HepG2 (cell line): ENCODE results near the gene DZANK1. TPM values are rescaled to one million over a fixed set of nuclear protein-coding genes. Genes with fewer than 3 reads are reported as not detected.
"Not testable (repeated sequence)": the region's sequence is repeated elsewhere in the genome, so short reads cannot be mapped to it uniquely, and the experiment has no call there.

Source experiments
- ATAC-seq: fragments of 200-7000 bp; cut with Tn5 transposase; 3 replicates; pipeline ENCODE4 v1.9.1; 2020; ENCODE audit warnings: mild to moderate bottlenecking, moderate library complexity
- BruUV-seq: library from RNA; stranded (reverse); fragments of 400-500 nt; replicated peaks from 2 replicates; lab custom pipeline; 2021; lab: Mats Ljungman, UMichigan
- CTCF ChIA-PET: fragments of 300-600 bp; formaldehyde crosslinking; extraction: SDS; loops from one replicate; lab custom pipeline; 2021; ENCODE audit warnings: low total read pairs, inconsistent platforms, low intra/inter-chr PET ratio; lab: Yijun Ruan, JAX
- POLR2A ChIA-PET: fragments of 350-600 bp; sonication (Branson Sonifier 250); formaldehyde crosslinking; loops from one replicate; lab custom pipeline; 2020; ENCODE audit warnings: antibody characterized with exemption, inconsistent platforms; lab: Yijun Ruan, JAX
- DNase-seq: peaks from one replicate; pipeline ENCODE4 v3.0.0-alpha.2; 2015; ENCODE audit warnings: low spot score
- FAIRE-seq: peaks from 3 replicates; lab custom pipeline; 2011; peaks lifted over from hg19 to GRCh38; lab: Jason Lieb, UNC
- H2AFZ ChIP-seq: one replicate; pipeline ENCODE4 v1.6.1; 2011; ENCODE audit warnings: low read length, inconsistent platforms
- H3K27ac ChIP-seq: fragments of 300-600 bp; 3 replicates; pipeline ENCODE4 v1.8.0; 2011; ENCODE audit warnings: mixed run types, mild to moderate bottlenecking, mixed read lengths, low read length, inconsistent platforms; ENCODE audit not compliant: insufficient read depth; ENCODE audit errors: extremely low read length
- H3K27me3 ChIP-seq, 2 experiments: fragments of 200-600 bp in 1 of 2; 2 replicates in 1 of 2; 3 replicates in 1 of 2; pipeline versions ENCODE4 v1.6.0 to v1.8.0; 2011; ENCODE audit warnings: low read length in 2 of 2, mild to moderate bottlenecking in 2 of 2, moderate library complexity in 2 of 2, inconsistent platforms in 1 of 2; ENCODE audit not compliant: insufficient read depth in 2 of 2, control insufficient read depth in 1 of 2
- H3K36me3 ChIP-seq, 2 experiments: fragments of 200-600 bp in 1 of 2; replicated peaks in 1 of 2; 2 replicates in 1 of 2; 3 replicates in 1 of 2; pipeline versions ENCODE4 v1.5.1 to v1.8.0; 2011; ENCODE audit warnings: low read length in 2 of 2, inconsistent platforms in 1 of 2; ENCODE audit not compliant: insufficient read depth in 2 of 2, control insufficient read depth in 1 of 2
- H3K4me1 ChIP-seq: 2 replicates; pipeline ENCODE4 v1.5.1; 2012; ENCODE audit warnings: low read length, inconsistent platforms; ENCODE audit not compliant: insufficient read depth
- H3K4me2 ChIP-seq: 2 replicates; pipeline ENCODE4 v1.6.0; 2011; ENCODE audit warnings: low read depth, low read length, inconsistent platforms
- H3K4me3 ChIP-seq, 3 experiments: fragments of 200-600 bp in 1 of 3; sonication (generic), shearing (Covaris generic) in 1 of 3; replicated peaks in 1 of 3; 2 replicates each; pipeline ENCODE4 v1.5.1; 2011 to 2016; ENCODE audit warnings: low read length in 3 of 3, inconsistent platforms in 2 of 3, low read depth in 2 of 3, mild to moderate bottlenecking in 2 of 3, control low read depth in 1 of 3, mixed read lengths in 1 of 3; ENCODE audit not compliant: insufficient read depth in 1 of 3
- H3K79me2 ChIP-seq: one replicate; pipeline ENCODE4 v1.6.1; 2011; ENCODE audit warnings: low read length, inconsistent platforms; ENCODE audit not compliant: insufficient read depth
- H3K9ac ChIP-seq: 2 replicates; pipeline ENCODE4 v1.6.0; 2011; ENCODE audit warnings: mild to moderate bottlenecking, low read depth, low read length, inconsistent platforms; ENCODE audit not compliant: insufficient read depth
- H3K9me3 ChIP-seq: 2 replicates; pipeline ENCODE4 v1.5.1; 2012; ENCODE audit warnings: mild to moderate bottlenecking, low read length
- H4K20me1 ChIP-seq: 2 replicates; pipeline ENCODE4 v1.6.0; 2011; ENCODE audit warnings: inconsistent platforms, mild to moderate bottlenecking, low read length, moderate library complexity; ENCODE audit not compliant: insufficient read depth
- SCMH1 ChIP-seq: sonication (generic); formaldehyde crosslinking; IDR thresholded peaks from 2 replicates; pipeline ENCODE4 v1.9.0; 2021; ENCODE audit warnings: missing genetic modification reagents, mild to moderate bottlenecking, borderline replicate concordance
- ZNF770 ChIP-seq: sonication (generic); formaldehyde crosslinking; IDR thresholded peaks from 2 replicates; pipeline ENCODE4 v1.5.0; 2020; ENCODE audit warnings: mild to moderate bottlenecking, missing genetic modification reagents
- ZNF879 ChIP-seq: sonication (generic); formaldehyde crosslinking; IDR thresholded peaks from 2 replicates; pipeline ENCODE4 v1.8.1; 2023; ENCODE audit warnings: missing genetic modification reagents
- WGBS: methylation state at CpG from one replicate; pipeline ENCODE4 v1.1.6; 2017; ENCODE audit warnings: low lambda C conversion rate; 5-methylcytosine and 5-hydroxymethylcytosine counted together
- in situ Hi-C: cut with HindIII; loops from 2 replicates; pipeline ENCODE4 v1.10.0; 2017; ENCODE audit warnings: low pct_unique_long_range_greater_than_20kb; ENCODE audit not compliant: extremely low pct_ligation_motif_present
- intact Hi-C: fragments of 100-400 bp; cut with micrococcal nuclease; formaldehyde crosslinking; loops from one replicate; pipeline ENCODE4 v1.10.0; 2022; ENCODE audit not compliant: unreplicated experiment
- microRNA counts: library from miRNA; unstranded; fragments of <30 nt; microRNA quantifications from one replicate; lab custom pipeline; 2015
- microRNA-seq: library from miRNA; unstranded; fragments of <30 nt; microRNA quantifications from one replicate; pipeline ENCODE4, GENCODE V29; 2020
- polyA plus RNA-seq, 8 experiments: library from polyadenylated mRNA; depleted of rRNA in 3 of 8; stranded (reverse) in 7 of 8; unstranded in 1 of 8; fragments of >200 nt; fragmentation: Illumina TruSeq in 4 of 8; extraction: Trizol in 4 of 8; gene quantifications; 2 replicates each; pipeline versions ENCODE4 v1.2.1 to v1.2.3, GENCODE V29; 2011 to 2016; ENCODE audit warnings: low read depth in 4 of 8, missing spikeins in 1 of 8, mixed read lengths in 1 of 8; ENCODE audit not compliant: insufficient read depth in 1 of 8
- small RNA-seq, 3 experiments: library from RNA; depleted of rRNA; stranded (forward); fragments of <200 nt; gene quantifications; one replicate each; pipeline ENCODE3, GENCODE V24; 2012; ENCODE audit warnings: low read depth in 2 of 3, low replicate concordance in 1 of 3; ENCODE audit not compliant: insufficient read length in 3 of 3, insufficient read depth in 2 of 3
- total RNA-seq, 5 experiments: library from RNA; depleted of rRNA; stranded (reverse); fragments of >200 nt; fragmentation: Illumina TruSeq; extraction: Trizol; gene quantifications; 2 replicates each; pipeline ENCODE4 v1.2.3, GENCODE V29; 2016; ENCODE audit warnings: low read depth in 1 of 5
- TF ChIP-seq, protein P1 (sequence below): sonication (generic); formaldehyde crosslinking; IDR thresholded peaks from 2 replicates; pipeline ENCODE4 v1.8.0; 2022; ENCODE audit warnings: low read depth, missing genetic modification reagents

DZANK1 gene
- total and polyA plus RNA-seq, 2 of the 13 experiments (the other 11 are each of a cell fraction or from before 2014, with no cell fraction given): 1.6 to 3.2 TPM

GRCh38 chr20:18359854-18360253, 107.0 kb downstream of the DZANK1 start:
- Histone ChIP-seq H3K9me3 (no peaks in the 10 kb centered on the region), H3K27me3 (no peaks in the 10 kb centered on the region; a peak in 1 of 5 replicates), H2AFZ (no peak overlapping the region), H3K9ac (no peak overlapping the region), H3K4me1 (no peaks in the 10 kb centered on the region), H4K20me1 (no peaks in the 10 kb centered on the region), H3K79me2 (no peaks in the 10 kb centered on the region), H3K27ac (no peak overlapping the region), H3K36me3 (no peaks in the 10 kb centered on the region), H3K4me2 (no peak overlapping the region), H3K4me3 (no peak overlapping the region)
- TF ChIP-seq SCMH1 (CRISPR knock-in tag) (no peak), ZNF879 (CRISPR knock-in tag) (no peak), ZNF770 (CRISPR knock-in tag) (no peak)
- TF ChIP-seq, protein P1, sequence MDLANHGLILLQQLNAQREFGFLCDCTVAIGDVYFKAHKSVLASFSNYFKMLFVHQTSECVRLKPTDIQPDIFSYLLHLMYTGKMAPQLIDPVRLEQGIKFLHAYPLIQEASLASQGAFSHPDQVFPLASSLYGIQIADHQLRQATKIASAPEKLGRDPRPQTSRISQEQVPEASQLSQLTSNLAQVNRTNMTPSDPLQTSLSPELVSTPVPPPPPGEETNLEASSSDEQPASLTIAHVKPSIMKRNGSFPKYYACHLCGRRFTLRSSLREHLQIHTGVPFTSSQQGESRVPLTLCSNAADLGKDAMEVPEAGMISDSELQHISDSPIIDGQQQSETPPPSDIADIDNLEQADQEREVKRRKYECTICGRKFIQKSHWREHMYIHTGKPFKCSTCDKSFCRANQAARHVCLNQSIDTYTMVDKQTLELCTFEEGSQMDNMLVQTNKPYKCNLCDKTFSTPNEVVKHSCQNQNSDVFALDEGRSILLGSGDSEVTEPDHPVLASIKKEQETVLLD: no peak
- ATAC-seq: peak; percentile 72; the same call in 2 of the 3 replicates
- POLR2A ChIA-PET: no interaction called here
- intact Hi-C loops: no loop called here
- WGBS: 80% methylated on average over 1 of the region's 1 CpG
- BruUV-seq: no TSS peak
- in situ Hi-C loops: no loop called here
- no peak for DNase-seq
- no peak for FAIRE-seq
- CTCF ChIA-PET: no interaction called here

DNA sequence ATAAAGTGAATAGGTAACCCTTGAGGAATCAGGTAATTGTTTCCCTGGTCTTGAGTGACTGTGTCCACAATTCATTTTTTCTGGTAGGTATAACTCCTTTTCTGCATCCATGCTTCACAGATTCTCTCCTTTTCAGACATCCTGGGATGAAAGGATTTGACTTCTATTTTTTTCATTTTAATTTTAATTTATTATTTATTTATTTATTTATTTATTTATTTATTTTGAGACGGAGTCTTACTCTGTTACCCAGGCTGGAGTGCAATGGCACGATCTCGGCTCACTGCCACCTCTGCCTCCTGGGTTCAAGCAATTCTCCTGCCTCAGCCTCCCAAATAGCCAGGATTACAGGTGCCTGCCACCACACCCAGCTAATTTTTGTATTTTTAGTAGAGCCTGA, 117.1 kb downstream of the DZANK1 start:
- H3K27me3 ChIP-seq: peaks cover 2 to 11% of the 10 kb centered on the region in 2 experiments; a peak in 2 of 5 replicates
- DNase-seq, H3K4me1 ChIP-seq, POLR2A ChIA-PET, in situ Hi-C loops, H3K79me2 ChIP-seq, BruUV-seq, CTCF ChIA-PET, H4K20me1 ChIP-seq, FAIRE-seq, H3K4me3 ChIP-seq, H3K9ac ChIP-seq, ATAC-seq, H3K9me3 ChIP-seq, H3K4me2 ChIP-seq, H2AFZ ChIP-seq, H3K27ac ChIP-seq, intact Hi-C loops, H3K36me3 ChIP-seq: not testable (repeated sequence)
- WGBS: 20% methylated on average over 3 of the region's 3 CpGs

MicroRNAs within 50 kb of the gene (microRNA counts, 767-probe panel; counts per million panel counts)
- not detected for microRNA hsa-miR-3192 (lab: Ali Mortazavi, UCI)

Small RNA genes lying within 50 kb of the gene (microRNA-seq; reads per million reads assigned to microRNA genes)
- gene MIR3192: 1.7 reads per million, percentile 3 among the genes with 10 or more reads in this experiment

Small RNA genes lying within 50 kb of the gene (small RNA-seq; reads per million reads assigned to genes)
- gene MIR3192: 0 reads per million in 3 experiments
- gene RNA5SP476: 0 reads per million in 3 experiments

Other genes with a start within 250 kb of the DZANK1 start
- 25.9 and 26.7 TPM in 2 replicates for gene ZNF133, start 178.5 kb downstream of the DZANK1 start, total RNA-seq (2016; rRNA removed; fragmentation: Illumina TruSeq; extraction: Trizol)
- 23.5 and 27.2 TPM in 2 replicates for gene ZNF133, start 178.5 kb downstream of the DZANK1 start, polyA plus RNA-seq (2011; rRNA removed)
- gene POLR3F, start 360 bp upstream of the DZANK1 start, total RNA-seq (2016; rRNA removed; fragmentation: Illumina TruSeq; extraction: Trizol): 25.5 and 31.2 TPM in 2 replicates
- 11.7 and 12.8 TPM in 2 replicates for gene POLR3F, start 360 bp upstream of the DZANK1 start, polyA plus RNA-seq (2011; rRNA removed)
- gene RBBP9, start 30.2 kb upstream of the DZANK1 start, total RNA-seq (2016; rRNA removed; fragmentation: Illumina TruSeq; extraction: Trizol): 56.3 and 99.5 TPM in 2 replicates
- 25.1 and 28.0 TPM in 2 replicates for gene RBBP9, start 30.2 kb upstream of the DZANK1 start, polyA plus RNA-seq (2011; rRNA removed)
- 120 and 178 TPM in 2 replicates for gene SEC23B, start 40.9 kb upstream of the DZANK1 start, total RNA-seq (2016; rRNA removed; fragmentation: Illumina TruSeq; extraction: Trizol)
- gene SEC23B, start 40.9 kb upstream of the DZANK1 start, polyA plus RNA-seq (2011; rRNA removed): 105 and 114 TPM in 2 replicates
- gene SMIM26, start 100.4 kb upstream of the DZANK1 start, total RNA-seq (2016; rRNA removed; fragmentation: Illumina TruSeq; extraction: Trizol): 185 and 214 TPM in 2 replicates
- gene SMIM26, start 100.4 kb upstream of the DZANK1 start, polyA plus RNA-seq (2011; rRNA removed): 249 and 262 TPM in 2 replicates
- gene DTD1, start 121.0 kb upstream of the DZANK1 start, total RNA-seq (2016; rRNA removed; fragmentation: Illumina TruSeq; extraction: Trizol): 79.3 and 85.5 TPM in 2 replicates
- gene DTD1, start 121.0 kb upstream of the DZANK1 start, polyA plus RNA-seq (2011; rRNA removed): 41.2 and 46.7 TPM in 2 replicates